BLaER1 (cell line): ENCODE data around the gene MAP3K3.

ENCODE experiments used
- H3K27ac ChIP-seq: shearing (Covaris generic); formaldehyde crosslinking; 2 replicates; pipeline ENCODE4 v1.8.1; 2022
- H3K27me3 ChIP-seq: shearing (Covaris generic); formaldehyde crosslinking; 2 replicates; pipeline ENCODE4 v1.8.1; 2022
- H3K36me3 ChIP-seq: shearing (Covaris generic); formaldehyde crosslinking; 2 replicates; pipeline ENCODE4 v1.8.1; 2022
- H3K4me1 ChIP-seq: shearing (Covaris generic); formaldehyde crosslinking; 2 replicates; pipeline ENCODE4 v1.8.1; 2022
- H3K4me2 ChIP-seq: shearing (Covaris generic); formaldehyde crosslinking; 2 replicates; pipeline ENCODE4 v1.8.1; 2022
- H3K4me3 ChIP-seq: shearing (Covaris generic); formaldehyde crosslinking; 2 replicates; pipeline ENCODE4 v1.8.1; 2022
- H3K9ac ChIP-seq: shearing (Covaris generic); formaldehyde crosslinking; 2 replicates; pipeline ENCODE4 v1.8.1; 2022
- H3K9me3 ChIP-seq: shearing (Covaris generic); formaldehyde crosslinking; 2 replicates; pipeline ENCODE4 v1.8.1; 2022
- H4K20me1 ChIP-seq: shearing (Covaris generic); formaldehyde crosslinking; 2 replicates; pipeline ENCODE4 v1.8.1; 2022
- Cebpa-rat ChIP-seq: shearing (Covaris generic); IDR thresholded peaks from 2 replicates; pipeline ENCODE4 v1.8.1; 2022

The MAP3K3 gene

DNA sequence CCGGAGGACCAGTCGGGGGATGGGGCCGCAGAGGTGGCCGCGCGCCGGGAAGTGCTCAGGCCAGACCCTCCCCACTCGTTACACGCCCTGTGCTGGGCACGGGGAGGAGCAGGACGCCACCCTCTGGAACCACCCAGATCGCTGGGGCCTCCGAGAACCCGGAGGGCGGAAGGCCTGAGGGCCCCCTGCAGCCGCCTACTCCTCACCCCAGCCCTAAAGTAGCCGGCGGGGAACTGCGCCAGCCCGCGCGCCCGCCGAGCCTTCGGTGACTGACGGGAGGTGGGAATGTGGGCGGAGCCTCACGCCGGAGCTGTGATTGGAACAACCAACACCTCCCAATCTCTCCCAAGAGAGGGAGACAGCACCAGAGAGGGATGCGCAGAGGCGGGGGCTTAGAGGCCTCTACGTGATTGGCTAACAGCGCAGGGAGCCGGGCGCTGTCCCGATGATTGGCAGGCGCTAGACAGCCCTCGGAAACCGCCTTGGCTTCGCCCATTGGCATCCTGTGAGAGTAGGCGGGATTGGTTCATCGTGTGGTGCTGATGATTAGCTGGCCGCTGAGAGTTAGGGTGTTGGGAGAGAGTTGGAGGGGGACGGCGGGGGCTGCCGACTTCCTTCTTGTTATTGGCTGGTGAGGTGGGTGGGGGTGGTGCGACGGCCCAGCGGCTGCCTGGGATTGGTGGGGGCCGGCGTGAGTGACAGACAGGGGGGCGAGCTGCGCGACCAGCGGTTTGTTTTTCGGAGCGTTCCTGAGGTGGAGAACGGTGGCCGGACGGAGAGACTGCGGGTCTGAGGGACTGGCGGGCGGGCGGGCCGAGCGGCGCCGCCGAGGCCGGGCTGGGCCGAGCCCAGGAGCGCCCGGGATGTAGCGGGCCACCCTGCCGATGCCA, at the start of gene MAP3K3:
Gene MAP3K3 (plus strand): TSS at position 734 of the 890 bp plus-strand sequence. CDS start 343 bp downstream, outside the sequence.
- Histone ChIP-seq H3K4me1 (peaks cover 39% of the 10 kb centered on the region), H3K9ac (peak within 1 kb of the TSS; percentile 88), H3K4me3 (peak within 1 kb of the TSS; percentile 97), H3K4me2 (peak within 1 kb of the TSS; percentile 93), H3K27me3 (no peaks in the 10 kb centered on the region), H3K27ac (peak within 1 kb of the TSS; percentile 83), H3K36me3 (no peaks in the 10 kb centered on the region), H3K9me3 (no peaks in the 10 kb centered on the region), H4K20me1 (peaks cover 44% of the 10 kb centered on the region)
- no peak; the same call in 1 of the 2 replicates for TF ChIP-seq Cebpa-rat

GRCh38 chr17:63573634-63574033, 48.6 kb upstream of the MAP3K3 start:
- H4K20me1 ChIP-seq: peaks cover 100% of the 10 kb centered on the region

GRCh38 chr17:63578027-63578768, 44.0 kb upstream of the MAP3K3 start:
- no peak for TF ChIP-seq Cebpa-rat
- Histone ChIP-seq H3K36me3 (peaks cover 91% of the 10 kb centered on the region), H3K9me3 (no peaks in the 10 kb centered on the region), H4K20me1 (peaks cover 100% of the 10 kb centered on the region), H3K4me1 (no peaks in the 10 kb centered on the region), H3K9ac (no peak overlapping the region), H3K27me3 (no peaks in the 10 kb centered on the region), H3K4me2 (no peak overlapping the region), H3K27ac (no peak overlapping the region), H3K4me3 (no peak overlapping the region)

More at GRCh38 chr17:63573634-63574033, 48.6 kb upstream of the MAP3K3 start:
- Histone ChIP-seq H3K9me3 (no peaks in the 10 kb centered on the region), H3K9ac (no peak overlapping the region), H3K4me3 (no peak overlapping the region), H3K27ac (no peak overlapping the region), H3K36me3 (peaks cover 77% of the 10 kb centered on the region), H3K27me3 (no peaks in the 10 kb centered on the region), H3K4me1 (no peaks in the 10 kb centered on the region), H3K4me2 (no peak overlapping the region)
- no peak for TF ChIP-seq Cebpa-rat

DNA sequence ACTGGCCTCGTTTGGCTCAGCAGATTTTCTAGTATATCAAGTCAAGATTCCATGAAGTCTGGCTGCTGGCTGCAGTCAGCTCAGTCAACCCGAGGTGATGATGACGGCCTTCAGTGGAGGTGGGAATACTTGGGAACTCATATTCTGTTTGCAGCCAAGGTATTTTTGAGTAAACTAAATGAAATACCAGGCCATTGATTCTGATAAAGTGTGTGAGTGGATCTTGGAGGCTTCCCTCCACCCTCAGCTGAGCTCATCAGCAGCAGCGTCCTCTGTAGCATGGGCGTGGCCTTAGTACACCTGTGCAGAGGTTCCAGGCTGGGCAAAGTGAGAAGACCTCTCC, 43.5 kb upstream of the MAP3K3 start:
- peaks cover 100% of the 10 kb centered on the region for H4K20me1 ChIP-seq
- no peak for TF ChIP-seq Cebpa-rat
- H3K4me2 ChIP-seq: no peak overlapping the region

DNA sequence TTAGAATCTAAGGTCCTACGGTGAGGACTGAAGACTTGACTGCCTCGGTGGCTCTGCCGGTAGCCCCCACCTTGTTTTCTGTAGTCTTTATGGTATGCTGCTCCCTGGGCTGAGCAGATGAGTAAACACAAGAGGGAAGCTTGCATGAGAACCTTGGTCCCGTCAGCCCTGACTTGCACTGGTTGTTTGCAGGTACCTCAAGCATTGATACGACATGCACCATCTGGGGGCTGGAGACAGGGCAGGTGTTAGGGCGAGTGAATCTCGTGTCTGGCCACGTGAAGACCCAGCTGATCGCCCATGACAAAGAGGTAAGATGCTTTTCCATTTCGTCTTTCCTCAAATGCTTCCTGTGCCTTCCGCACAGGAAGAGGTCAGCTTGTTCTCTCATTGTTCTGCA, 42.6 kb upstream of the MAP3K3 start:
- H3K36me3 ChIP-seq: peaks cover 96% of the 10 kb centered on the region
- H3K4me3 ChIP-seq: no peak overlapping the region
- no peak overlapping the region for H3K9ac ChIP-seq
- no peaks in the 10 kb centered on the region for H3K9me3 ChIP-seq
- no peak overlapping the region for H3K4me2 ChIP-seq
- no peaks in the 10 kb centered on the region for H3K4me1 ChIP-seq
- H4K20me1 ChIP-seq: peaks cover 99% of the 10 kb centered on the region
- no peaks in the 10 kb centered on the region for H3K27me3 ChIP-seq
- H3K27ac ChIP-seq: no peak overlapping the region
- no peak for TF ChIP-seq Cebpa-rat

More for the DNA sequence above, 43.5 kb upstream of the MAP3K3 start:
- Histone ChIP-seq H3K27me3 (no peaks in the 10 kb centered on the region), H3K36me3 (peaks cover 91% of the 10 kb centered on the region), H3K27ac (no peak overlapping the region), H3K9me3 (no peaks in the 10 kb centered on the region), H3K9ac (no peak overlapping the region), H3K4me1 (no peaks in the 10 kb centered on the region), H3K4me3 (no peak overlapping the region)

DNA sequence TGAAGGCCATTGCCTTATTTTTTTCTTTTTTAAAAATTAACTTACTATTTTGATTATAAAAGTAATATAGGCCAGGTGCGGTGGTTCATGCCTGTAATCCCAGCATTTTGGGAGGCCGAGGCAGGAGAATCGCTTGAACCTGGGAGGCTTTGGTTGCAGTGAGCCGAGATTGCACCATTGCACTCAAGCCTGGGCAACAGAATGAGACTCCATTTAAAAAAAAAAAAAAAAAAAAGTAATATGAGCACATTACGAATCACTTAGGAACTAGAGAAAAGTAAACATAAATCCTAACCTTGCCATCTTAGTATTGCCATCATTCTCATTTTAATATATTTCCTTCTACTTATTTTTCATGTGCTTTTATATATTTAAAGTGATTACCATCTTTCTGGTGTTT, 34.4 kb upstream of the MAP3K3 start:
- no peak for TF ChIP-seq Cebpa-rat
- Histone ChIP-seq H3K4me3 (no peak overlapping the region), H3K27ac (no peak overlapping the region), H3K27me3 (no peaks in the 10 kb centered on the region), H3K4me1 (0 out of 2 replicates have a peak, but pooled peaks cover 5% of the 10 kb centered on the region), H3K4me2 (no peak overlapping the region), H3K36me3 (peaks cover 98% of the 10 kb centered on the region), H3K9ac (no peak overlapping the region), H4K20me1 (peaks cover 55% of the 10 kb centered on the region), H3K9me3 (no peaks in the 10 kb centered on the region)

- no peak for TF ChIP-seq Cebpa-rat
- Histone ChIP-seq H3K4me2 (no peak overlapping the region), H3K36me3 (peaks cover 95% of the 10 kb centered on the region), H3K27ac (no peak overlapping the region), H3K9me3 (no peaks in the 10 kb centered on the region), H3K4me1 (0 out of 2 replicates have a peak, but pooled peaks cover 5% of the 10 kb centered on the region), H3K4me3 (no peak overlapping the region), H3K27me3 (no peaks in the 10 kb centered on the region), H4K20me1 (peaks cover 45% of the 10 kb centered on the region), H3K9ac (no peak overlapping the region)
Measured at GRCh38 chr17:63588797-63589196, 33.4 kb upstream of the MAP3K3 start.

DNA sequence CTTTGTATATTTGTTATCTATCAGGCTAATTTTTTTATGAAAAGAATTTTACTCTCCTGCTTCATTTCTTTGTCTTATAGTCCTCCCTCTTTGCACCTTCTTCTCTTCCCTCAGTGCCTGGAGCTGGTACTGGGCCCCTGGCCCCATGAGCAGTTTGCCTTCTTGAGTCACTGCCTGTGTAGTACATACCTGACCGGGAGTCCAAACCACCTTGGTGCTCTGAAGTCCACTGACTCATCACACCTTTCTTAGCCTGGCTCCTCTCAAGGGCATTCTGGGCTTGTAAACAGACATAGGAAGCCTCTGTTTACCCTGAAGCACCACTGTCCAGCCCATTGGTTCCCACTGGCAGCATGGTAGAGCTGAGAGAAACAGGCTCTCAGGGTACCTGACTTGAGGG, 32.6 kb upstream of the MAP3K3 start:
- H3K4me3 ChIP-seq: no peak overlapping the region
- no peak overlapping the region for H3K27ac ChIP-seq
- H3K4me1 ChIP-seq: 0 out of 2 replicates have a peak, but pooled peaks cover 5% of the 10 kb centered on the region
- H4K20me1 ChIP-seq: peaks cover 37% of the 10 kb centered on the region
- H3K9ac ChIP-seq: no peak overlapping the region
- no peak for TF ChIP-seq Cebpa-rat
- H3K4me2 ChIP-seq: no peak overlapping the region
- H3K27me3 ChIP-seq: no peaks in the 10 kb centered on the region
- H3K9me3 ChIP-seq: no peaks in the 10 kb centered on the region
- peaks cover 95% of the 10 kb centered on the region for H3K36me3 ChIP-seq

DNA sequence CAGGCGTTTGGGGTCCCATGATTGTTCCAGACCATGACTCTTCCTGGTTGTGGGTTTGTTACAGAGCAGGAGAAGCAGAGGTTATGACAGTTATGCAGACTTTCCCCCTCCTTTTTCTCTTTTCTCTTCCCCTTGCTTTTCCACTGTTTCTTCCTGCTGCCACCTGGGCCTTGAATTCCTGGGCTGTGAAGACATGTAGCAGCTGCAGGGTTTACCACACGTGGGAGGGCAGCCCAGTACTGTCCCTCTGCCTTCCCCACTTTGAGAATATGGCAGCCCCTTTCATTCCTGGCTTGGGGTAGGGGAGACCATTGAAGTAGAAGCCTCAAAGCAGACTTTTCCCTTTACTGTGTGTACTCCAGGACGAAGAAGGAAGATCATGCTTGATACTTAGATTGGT, 29.4 kb upstream of the MAP3K3 start:
- Histone ChIP-seq H3K27ac (no peak overlapping the region), H3K27me3 (no peaks in the 10 kb centered on the region), H3K9ac (no peak overlapping the region), H3K4me1 (no peaks in the 10 kb centered on the region), H4K20me1 (0 out of 2 replicates have a peak, but pooled peaks cover 11% of the 10 kb centered on the region), H3K4me3 (no peak overlapping the region), H3K4me2 (no peak overlapping the region), H3K9me3 (no peaks in the 10 kb centered on the region), H3K36me3 (peaks cover 79% of the 10 kb centered on the region)
- no peak for TF ChIP-seq Cebpa-rat

DNA sequence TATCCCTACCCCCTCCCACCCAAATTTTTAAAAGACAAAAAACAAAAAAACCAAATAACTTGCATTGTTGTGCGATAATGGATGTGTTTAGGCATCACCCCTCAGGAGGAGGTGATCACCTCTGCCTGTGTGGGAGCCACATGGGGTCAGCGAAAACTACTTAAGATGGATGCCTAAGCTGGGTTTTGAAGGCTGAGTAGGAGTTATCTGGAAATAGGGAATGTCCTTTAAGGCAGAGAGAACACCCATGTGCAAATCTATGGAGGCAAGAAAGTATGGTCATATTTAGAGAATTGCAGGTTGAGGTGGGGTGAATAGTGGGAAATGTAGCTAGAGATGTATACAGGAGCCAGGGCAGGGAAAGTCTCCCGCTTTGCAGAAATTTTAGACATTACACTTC, 27.1 kb upstream of the MAP3K3 start:
- Histone ChIP-seq H3K9me3 (no peaks in the 10 kb centered on the region), H3K9ac (no peak overlapping the region), H3K27me3 (no peaks in the 10 kb centered on the region), H4K20me1 (0 out of 2 replicates have a peak, but pooled peaks cover 11% of the 10 kb centered on the region), H3K27ac (no peak overlapping the region), H3K36me3 (peaks cover 56% of the 10 kb centered on the region), H3K4me3 (no peak overlapping the region), H3K4me2 (no peak overlapping the region), H3K4me1 (peaks cover 4% of the 10 kb centered on the region; the same call in 1 of the 2 replicates)
- TF ChIP-seq Cebpa-rat: no peak
